ENCODE results near the gene IL1R2.

IL1R2 gene

GRCh38 chr2:102024410-102024809 lies 32.6 kb downstream of the IL1R2 start:
- DNase-seq: no peak

- DNase-seq: no peak
These were observed 33.3 kb downstream of the IL1R2 start for GRCh38 chr2:102025016-102025501.

GRCh38 chr2:102025583-102026267 lies 34.0 kb downstream of the IL1R2 start:
- DNase-seq: no peak

GRCh38 chr2:102027036-102027980 lies 35.5 kb downstream of the IL1R2 start:
- no peak for DNase-seq

- no peak for DNase-seq
These were observed 36.7 kb downstream of the IL1R2 start for GRCh38 chr2:102028470-102028869.

GRCh38 chr2:102029405-102029804 lies 37.6 kb downstream of the IL1R2 start:
- no peak for DNase-seq

- DNase-seq: no peak
These were observed 38.2 kb downstream of the IL1R2 start for GRCh38 chr2:102029952-102030351.

GRCh38 chr2:102030502-102030854 lies 38.7 kb downstream of the IL1R2 start:
- DNase-seq: no peak

- no peak for DNase-seq
These were observed 39.2 kb downstream of the IL1R2 start for GRCh38 chr2:102030855-102031527.

- no peak for DNase-seq
These were observed 40.7 kb downstream of the IL1R2 start for GRCh38 chr2:102032368-102033030.

GRCh38 chr2:102033031-102033749 lies 41.4 kb downstream of the IL1R2 start:
- peak; percentile 38 to 93 for DNase-seq

- DNase-seq: no peak
These were observed 42.3 kb downstream of the IL1R2 start for GRCh38 chr2:102033750-102034682.

GRCh38 chr2:102034683-102035548 lies 43.2 kb downstream of the IL1R2 start:
- DNase-seq: no peak

GRCh38 chr2:102037681-102038080 lies 45.9 kb downstream of the IL1R2 start:
- DNase-seq: no peak

- DNase-seq: no peak
These were observed 48.5 kb downstream of the IL1R2 start for GRCh38 chr2:102040229-102040628.

- no peak for DNase-seq
These were observed 49.6 kb downstream of the IL1R2 start for GRCh38 chr2:102041351-102041750.

GRCh38 chr2:102042196-102043081 lies 50.7 kb downstream of the IL1R2 start:
- DNase-seq: no peak

- DNase-seq: no peak
These were observed 51.8 kb downstream of the IL1R2 start for GRCh38 chr2:102043560-102043959.

Data from bone marrow (tissue), 2 donors.